Loucy (cell line): Measurements from ENCODE around the gene GDPD3.

Experiments
- CTCF ChIP-seq: fragments of 200-600 bp; sonication (generic); conservative IDR thresholded peaks from 2 replicates; pipeline ENCODE4 v1.5.1; 2014; ENCODE audit warnings: mild to moderate bottlenecking, antibody characterized with exemption, low read length
- EZH2phosphoT487 ChIP-seq: fragments of 200-600 bp; IDR thresholded peaks from 2 replicates; pipeline ENCODE4 v1.6.1; 2018; ENCODE audit warnings: antibody characterized with exemption, mild to moderate bottlenecking, moderate library complexity, borderline replicate concordance

GRCh38 chr16:30147843-30148510, 34.6 kb upstream of the GDPD3 start:
- TF ChIP-seq CTCF = no peak
- TF ChIP-seq EZH2phosphoT487 = no peak
